GM18870 (cell line): ENCODE results near the gene TAF5L.
"Not testable (repeated sequence)": the region's sequence is repeated elsewhere in the genome, so short reads cannot be mapped to it uniquely, and the experiment has no call there.

ENCODE experiments used
- ATAC-seq: cut with Tn5 transposase; IDR thresholded peaks from one replicate; pipeline ENCODE4 v1.9.1; 2021; ENCODE audit warnings: moderate library complexity; ENCODE audit not compliant: unreplicated experiment

TAF5L gene

GRCh38 chr1:229608590-229608989 lies 17.3 kb downstream of the TAF5L start:
- no peak for ATAC-seq

DNA sequence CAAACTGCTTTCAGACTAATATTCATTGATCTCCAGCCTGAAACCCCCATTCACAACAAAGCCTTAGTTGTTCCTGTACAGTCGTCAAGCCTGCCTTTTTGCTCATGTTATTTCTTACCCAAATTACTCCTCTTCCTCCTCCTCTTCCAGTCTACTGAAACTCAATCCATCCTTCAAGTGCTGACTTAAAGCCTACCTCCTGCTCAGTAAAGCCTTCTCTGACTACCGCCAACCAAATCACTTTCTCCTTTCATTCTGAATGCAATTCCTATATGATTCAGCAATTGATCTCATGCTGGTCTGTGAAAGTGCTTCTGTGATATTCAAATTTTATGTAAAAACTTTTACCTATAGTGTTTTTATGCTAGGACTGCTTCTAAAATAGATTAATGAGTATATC lies 18.6 kb downstream of the TAF5L start:
- ATAC-seq, result no peak

- no peak for ATAC-seq
These were observed 22.4 kb downstream of the TAF5L start for GRCh38 chr1:229603371-229604005.

DNA sequence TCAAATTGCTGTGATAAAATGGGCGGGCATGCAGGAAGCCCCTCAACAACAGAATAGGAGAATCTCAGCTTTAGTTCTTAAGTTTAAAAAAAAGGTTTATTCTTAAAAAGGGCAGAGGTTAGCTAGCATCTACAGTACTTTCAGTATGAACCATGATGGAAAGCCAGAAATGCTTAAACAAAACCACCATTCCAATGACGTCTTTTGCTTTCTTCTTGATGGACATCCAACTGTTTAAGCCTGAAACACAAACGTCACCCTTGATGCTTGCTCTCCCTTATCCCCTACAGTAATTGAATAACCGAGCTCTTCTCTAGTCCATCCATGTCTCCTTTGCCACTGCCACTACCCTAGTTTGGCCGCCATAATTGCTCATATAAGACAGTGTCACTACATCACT lies 25.7 kb downstream of the TAF5L start:
- no peak for ATAC-seq

DNA sequence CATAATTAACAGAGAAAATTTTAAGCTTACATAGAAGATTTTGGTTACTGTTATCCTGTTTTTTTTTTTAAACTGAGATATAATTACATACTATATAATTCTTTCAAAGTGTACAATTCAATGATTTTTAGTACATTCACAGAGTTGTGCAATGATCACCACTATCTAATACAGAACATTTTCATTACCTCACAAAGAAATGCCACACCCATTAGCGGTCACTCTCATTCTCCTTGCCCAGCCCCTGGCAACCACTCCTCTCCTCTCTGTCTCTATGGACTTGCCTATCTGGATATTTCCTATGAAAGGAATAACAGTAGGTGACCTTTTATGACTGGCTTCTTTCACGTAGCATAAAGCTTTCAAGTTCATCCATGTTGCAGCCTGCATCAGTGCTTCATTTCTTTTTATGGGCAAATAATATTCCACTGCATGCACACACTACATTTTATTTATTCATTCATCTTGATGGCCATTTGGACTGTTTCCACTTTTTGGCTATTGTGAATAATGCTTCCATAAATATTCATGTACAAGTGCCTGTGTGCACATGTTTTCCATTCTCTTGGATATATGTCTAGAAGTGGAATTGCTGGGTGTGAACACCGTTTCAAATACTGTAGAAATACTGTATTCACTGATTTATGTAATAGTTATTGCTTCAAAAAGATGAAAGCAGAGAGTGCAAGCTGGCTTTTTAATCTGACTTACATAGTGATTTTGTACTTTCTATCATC lies 26.5 kb downstream of the TAF5L start:
- ATAC-seq, result no peak

- no peak for ATAC-seq
These were observed 28.0 kb downstream of the TAF5L start for GRCh38 chr1:229597877-229598276.

DNA sequence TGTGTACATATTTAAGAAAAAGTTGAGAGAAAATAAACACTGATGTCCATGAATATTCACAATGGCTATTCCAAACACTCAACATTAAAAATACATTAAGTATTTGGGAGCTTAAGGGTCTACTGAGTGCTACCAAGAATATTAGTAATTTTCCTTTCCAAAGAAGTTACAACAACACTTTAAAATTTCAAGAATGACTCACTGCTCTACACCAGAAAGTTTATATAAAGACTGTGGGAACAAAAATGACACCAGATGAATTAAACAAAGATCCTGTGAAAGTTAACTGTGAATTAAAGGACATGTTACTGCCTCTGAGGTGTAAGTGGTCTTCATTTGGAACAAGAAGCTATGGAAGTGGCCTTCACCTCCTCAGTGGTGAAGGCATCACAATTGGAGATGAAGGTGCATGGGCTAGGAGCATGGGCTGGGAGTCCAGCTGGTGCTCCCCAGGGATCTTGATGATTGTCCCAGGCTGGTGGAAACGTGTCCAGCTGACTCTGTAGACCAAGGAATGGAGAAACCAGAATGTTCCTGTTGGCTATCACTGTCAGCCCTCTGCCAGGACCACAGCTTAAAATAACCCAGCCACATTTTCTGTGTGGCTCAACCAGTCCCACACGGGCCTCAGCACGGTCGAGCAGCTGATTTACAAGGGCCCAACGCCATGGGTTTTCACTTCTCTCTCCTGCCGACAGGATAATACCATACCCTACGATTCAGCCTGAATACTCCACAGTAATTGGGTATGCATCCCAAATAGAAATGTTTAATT lies 28.8 kb downstream of the TAF5L start:
- ATAC-seq, result no peak

GRCh38 chr1:229595876-229596275 lies 30.0 kb downstream of the TAF5L start:
- not testable (repeated sequence) for ATAC-seq

- ATAC-seq, result no peak
These were observed 31.5 kb downstream of the TAF5L start for GRCh38 chr1:229594227-229595008.

DNA sequence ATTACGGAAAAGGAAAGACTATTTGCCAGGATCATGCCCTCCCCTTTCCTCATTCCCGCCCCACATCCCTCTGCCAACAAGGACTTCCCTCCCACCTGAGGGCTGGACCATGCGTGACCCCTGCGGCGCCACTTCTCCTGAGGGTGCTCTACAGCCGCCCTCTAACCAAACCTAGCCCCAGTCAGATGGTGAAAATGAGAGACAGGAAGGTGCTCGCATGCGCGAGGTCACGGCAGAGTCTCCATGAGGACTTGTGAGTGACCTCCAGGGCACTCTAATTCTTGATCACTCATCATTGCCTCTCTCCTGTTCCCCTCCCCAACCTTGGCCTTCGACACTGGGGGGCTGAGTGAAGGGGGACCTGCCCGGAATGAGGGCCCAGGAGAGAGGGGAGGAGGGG lies 32.1 kb downstream of the TAF5L start:
- no peak for ATAC-seq

- no peak for ATAC-seq
These were observed 35.8 kb downstream of the TAF5L start for GRCh38 chr1:229590119-229590518.

GRCh38 chr1:229585338-229585737 lies 40.6 kb downstream of the TAF5L start:
- no peak for ATAC-seq

DNA sequence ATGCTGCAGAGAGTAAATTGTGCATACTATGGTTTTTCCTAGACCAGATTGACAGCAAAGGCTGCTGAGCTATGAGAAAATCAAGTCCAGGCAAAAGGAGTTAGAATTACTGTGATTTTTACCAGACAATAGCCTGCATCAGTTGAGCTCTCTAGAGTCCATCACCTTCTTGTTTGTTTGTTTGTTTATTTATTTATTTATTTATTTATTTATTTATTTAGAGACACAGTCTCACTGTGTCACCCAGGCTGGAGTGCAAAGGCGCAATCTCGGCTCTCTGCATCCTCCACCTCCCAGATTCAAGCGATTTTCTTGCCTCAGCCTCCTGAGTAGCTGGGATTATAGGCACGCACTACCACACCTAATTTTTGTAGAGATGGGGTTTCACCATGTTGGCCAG lies 43.2 kb downstream of the TAF5L start:
- ATAC-seq, result no peak

GRCh38 chr1:229582011-229582694 lies 43.8 kb downstream of the TAF5L start:
- no peak for ATAC-seq

GRCh38 chr1:229581485-229581884 lies 44.4 kb downstream of the TAF5L start:
- ATAC-seq, result no peak

- peak; percentile 75 for ATAC-seq
These were observed 46.8 kb downstream of the TAF5L start for GRCh38 chr1:229579059-229579673.

- peak; percentile 12 for ATAC-seq
These were observed 47.5 kb downstream of the TAF5L start for GRCh38 chr1:229578168-229579058.

DNA sequence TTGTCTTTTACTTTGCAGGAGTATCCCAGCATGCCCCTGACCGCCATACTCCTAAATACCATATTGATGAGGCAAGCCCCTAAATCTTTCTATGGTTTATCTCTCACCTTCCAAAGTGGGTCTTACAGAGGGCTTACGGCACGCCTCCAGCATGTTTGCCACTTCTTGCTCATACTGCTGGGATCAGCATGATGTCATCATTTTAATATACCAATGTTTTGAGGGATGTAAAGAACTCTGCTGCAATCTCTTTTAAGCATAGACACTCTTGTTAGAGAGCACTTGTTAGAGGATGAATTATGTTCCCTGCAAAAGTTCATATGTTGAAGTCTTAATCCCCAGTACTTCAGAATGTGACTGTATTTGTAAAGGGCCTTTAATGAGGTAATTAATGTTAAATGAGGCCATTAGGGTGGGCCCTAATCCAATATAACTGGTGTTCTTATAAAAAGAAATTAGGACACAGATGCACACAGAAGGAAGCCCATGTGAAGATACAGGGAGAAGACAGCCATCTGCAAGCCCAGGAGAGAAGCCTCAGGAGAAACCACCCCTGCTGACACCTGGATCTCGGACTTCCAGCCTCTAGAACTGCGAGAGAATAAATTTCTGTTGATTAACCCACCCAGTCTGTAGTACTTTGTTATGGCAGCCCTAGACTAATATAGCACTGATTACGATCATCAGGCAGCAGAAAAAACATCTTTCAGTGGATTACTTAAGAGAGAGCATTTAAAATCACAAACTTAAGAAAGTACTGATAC lies 51.1 kb downstream of the TAF5L start:
- ATAC-seq, result no peak
